Brain pericyte (primary cell): ENCODE data around the gene TMPRSS2.

Source experiments
- DNase-seq: peaks from one replicate; pipeline ENCODE4 v3.0.0-alpha.2; 2012; ENCODE audit warnings: low read depth, low spot score

TMPRSS2 gene

GRCh38 chr21:41481191-41481590 is 26.8 kb downstream of the TMPRSS2 start:
- no peak for DNase-seq

GRCh38 chr21:41480086-41480690 is 27.8 kb downstream of the TMPRSS2 start:
- DNase-seq = no peak

DNA sequence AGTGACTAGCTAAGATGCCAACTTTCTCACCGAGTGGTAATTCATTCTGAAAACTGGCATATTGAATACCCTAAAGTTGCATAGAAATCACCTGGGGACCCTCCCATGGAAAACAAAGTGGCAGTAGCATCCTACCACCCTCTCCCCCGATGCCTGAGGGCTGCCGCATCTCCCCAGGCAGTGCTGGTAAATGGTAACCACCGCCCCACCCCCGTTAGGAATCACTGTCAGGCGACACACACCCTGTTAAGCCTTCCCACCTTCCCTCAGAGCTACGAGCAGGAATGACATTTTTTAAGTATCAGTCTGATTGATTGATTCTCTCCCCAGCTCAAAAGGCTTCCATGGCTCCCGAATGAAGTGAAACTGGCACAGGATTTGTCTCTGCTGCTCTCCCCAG is 28.3 kb downstream of the TMPRSS2 start:
- no peak for DNase-seq

DNA sequence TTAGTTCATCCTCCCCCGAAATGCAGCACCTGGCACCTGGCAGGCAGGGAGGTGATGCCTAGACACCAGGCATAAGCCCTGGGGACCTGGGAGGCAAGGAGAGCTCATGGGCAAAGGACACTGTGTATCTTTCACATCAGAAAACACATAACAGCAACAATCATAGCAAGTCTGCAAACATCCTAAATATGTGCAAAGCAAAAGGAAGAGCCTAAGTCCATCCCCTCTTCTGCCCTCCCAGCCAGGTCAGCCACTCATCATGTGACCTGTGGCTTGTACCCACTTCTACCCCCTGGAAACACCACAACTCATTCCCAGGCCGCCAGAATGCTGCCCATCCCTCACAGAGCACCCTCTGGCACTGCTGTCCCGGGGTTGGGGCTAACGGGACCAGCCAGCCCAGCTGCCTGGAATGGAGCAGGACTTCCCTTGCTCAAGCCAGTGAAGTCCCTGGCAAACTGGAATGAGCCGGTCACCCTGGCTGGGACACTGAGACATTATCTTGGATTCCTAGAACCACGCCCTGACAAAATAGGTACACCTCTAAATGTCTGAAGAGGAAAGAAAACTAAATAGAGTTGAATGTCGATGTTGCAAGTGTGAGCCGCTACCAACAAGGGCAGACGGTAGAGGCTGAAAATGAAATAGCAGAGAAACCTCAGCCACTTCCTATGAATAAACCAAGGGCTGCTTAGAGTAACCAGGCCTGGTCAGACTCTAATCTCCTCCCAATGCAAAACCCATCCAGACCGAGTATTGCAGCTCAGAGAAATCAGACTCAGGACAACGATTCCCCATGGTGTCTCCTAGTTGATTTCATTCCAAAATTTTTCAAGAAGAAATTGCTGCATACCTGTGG is 29.4 kb downstream of the TMPRSS2 start:
- no peak for DNase-seq

- peak; percentile 73 for DNase-seq
These were observed 30.2 kb downstream of the TMPRSS2 start for GRCh38 chr21:41477641-41478318.

DNA sequence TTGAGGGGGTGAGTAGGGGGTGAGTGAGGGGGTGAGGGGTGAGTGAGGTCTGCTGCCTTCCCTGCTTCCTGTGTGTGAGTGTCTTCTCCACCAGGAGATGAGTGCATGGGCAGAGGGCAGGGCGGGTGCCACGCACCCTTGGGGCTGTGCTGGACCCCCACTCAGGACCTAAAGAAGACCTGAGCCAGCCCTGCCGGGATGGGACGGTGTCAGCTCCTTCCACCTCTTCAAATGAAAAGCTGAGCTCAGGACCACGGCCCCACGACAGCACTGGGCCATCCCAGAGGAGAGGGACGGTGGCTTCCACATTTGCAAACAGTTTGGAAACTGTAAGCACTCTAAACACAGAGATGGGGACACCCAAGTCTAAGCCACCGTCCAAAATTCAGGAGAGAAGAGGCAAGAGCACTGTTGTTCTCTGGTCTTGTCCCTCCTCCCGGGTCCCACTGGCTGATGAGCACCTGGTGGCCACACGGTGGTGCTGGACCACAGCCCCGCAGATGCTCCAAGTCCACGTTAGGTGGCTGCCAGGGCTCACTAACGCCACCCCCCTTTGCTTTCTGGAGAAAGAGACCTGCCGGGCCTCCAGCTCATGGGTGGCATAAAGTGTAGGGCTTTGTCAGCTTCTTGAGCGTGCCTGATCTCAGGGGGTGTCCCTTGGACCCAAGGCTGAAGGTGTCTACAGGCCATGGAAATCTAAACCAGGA is 32.1 kb downstream of the TMPRSS2 start:
- no peak for DNase-seq

DNA sequence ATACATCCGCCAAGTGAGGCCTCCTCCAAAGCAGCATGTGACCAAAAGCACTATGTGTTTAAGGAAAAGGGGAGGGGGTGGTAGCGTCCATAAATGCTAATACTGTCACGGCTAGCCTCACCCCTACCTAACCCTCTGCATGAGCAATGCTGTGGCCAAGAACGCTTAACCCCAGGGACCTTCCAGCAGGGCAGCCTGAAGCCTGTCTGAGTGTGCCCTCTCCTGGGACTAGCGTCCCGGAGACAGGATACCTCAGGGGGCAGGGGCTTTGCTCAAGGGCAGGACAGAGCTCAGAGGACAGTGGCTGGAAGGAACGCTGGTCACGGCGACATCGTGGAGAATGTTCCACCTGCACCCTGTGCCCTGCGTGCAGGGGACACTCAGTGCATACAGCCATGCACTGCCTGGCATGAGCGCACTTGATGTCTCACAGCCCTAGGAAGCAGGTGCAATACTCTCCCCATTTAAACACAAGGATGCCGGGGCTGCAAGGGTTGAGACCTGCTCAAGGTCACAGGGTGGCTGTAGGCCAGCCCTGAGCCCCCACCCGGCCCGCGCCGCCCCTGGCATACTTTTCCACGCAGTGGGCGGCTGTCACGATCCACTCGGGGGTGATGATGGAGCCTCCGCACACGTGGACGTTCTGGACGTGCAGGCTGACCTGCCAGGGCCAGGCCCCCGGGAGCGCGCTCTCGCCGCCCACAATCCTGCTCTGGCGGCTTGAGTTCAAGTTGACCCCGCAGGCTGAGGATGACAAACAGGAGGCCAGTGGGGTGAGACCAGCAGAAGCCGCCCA is 35.0 kb downstream of the TMPRSS2 start:
- no peak for DNase-seq

GRCh38 chr21:41470054-41470453 is 37.9 kb downstream of the TMPRSS2 start:
- DNase-seq = no peak

DNA sequence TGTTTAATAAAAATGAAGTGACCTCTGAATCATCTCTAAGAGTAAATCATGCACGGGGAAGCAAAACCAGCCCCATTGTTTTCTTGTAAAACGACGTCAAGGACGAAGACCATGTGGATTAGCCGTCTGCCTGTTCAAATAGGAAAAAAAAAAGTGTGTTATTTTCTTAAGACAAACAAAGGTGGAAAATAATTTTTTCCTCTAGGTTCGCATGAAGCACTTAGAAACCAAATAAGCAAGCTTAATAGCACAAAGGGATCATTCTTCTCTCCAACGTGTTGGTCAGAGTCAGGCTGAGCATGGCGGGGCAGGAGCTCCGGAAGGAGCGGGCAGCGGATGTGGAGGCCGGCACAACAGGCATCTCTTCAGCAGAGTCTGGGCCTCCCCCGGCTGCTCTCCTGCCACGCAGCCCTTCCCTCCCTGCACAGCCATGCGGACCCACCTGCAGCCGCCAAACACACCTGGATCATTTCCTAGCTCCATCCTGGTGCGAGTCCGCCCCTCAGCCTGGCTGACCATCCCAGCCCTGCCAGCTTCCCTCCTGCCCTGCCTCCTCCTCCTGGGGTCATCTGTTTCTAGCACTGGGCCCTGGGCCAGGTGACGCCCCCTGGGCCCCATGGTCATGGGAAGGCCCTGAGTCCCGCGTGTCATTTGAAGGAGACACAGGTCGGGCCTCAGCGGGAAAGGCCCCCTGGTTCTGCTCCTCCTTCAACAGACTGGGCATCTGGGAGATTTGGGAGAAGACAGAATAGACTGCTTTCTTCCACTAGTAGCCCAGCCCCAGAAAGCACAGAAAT is 41.7 kb downstream of the TMPRSS2 start:
- DNase-seq = no peak

DNA sequence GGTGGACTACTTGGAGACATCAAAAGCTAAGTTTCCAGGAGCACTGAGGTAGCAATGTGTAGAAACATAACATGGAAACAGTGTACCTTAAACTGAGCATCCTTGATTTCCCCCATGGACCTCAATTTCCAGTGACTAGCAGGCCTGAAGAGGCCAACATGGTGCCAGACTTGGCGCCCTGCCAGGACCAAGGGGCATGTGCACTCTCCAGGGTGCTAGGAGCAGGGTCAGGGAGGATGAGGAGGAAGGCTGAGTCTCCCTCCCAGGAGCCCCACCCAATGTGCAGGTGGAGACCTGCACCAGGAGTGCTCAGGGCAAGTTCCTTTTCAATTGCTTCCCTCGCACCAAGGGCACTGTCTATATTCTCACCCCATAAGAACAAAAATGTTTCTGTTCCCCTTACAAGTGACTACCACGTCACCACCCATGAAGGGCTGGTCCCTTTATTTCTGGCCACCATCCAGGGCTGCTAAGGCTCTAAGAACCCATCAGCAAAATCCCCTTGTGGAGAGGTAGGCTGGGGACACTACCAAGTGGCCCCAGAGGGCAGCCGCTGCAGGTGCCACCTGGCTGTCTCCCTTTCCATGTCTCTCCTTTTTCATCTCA is 42.7 kb downstream of the TMPRSS2 start:
- DNase-seq = no peak

DNA sequence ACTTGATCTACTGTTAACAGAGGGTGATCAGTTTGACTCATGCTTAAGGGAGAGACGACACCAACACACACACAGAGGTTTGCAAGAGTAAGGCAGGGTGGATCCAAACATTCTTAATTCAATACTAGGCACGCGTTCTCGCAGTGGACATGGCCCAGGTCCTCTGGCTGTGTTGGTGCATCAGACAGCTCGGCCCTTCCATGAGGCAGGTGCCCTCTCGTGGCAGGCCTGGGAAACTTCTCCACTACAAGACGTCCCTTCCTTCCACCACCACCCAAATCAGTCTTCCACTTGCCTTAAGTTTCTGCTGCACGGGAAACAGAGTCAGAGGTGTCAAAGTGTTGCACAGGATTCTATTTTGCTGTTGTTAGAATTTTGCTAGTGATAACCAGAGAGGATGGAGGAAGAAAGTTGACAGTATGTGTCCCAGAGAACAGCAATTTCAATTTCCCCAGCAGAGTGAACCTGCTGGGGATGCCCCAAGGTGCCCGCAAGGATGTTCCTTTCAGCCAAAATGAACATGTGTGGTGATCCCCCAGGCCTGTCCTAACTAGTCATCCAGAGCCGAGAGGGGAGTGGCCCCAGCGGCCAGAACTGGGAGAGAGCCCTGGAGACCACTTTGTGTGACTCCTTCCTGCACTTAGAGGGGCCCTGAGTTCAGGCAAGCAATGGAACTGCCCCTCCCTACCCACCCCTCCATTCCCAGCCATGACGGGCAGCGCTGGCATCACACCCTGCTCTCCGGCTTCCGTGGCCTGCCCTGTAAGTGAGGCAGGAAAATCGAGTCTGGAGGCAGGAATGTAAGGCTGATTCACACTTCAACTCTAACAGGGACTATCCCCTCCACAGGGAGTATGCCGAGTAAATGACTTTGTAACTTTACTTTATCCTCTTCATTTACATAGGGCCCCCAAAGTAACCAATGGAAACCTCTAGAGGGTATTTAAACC is 47.1 kb downstream of the TMPRSS2 start:
- DNase-seq = no peak

DNA sequence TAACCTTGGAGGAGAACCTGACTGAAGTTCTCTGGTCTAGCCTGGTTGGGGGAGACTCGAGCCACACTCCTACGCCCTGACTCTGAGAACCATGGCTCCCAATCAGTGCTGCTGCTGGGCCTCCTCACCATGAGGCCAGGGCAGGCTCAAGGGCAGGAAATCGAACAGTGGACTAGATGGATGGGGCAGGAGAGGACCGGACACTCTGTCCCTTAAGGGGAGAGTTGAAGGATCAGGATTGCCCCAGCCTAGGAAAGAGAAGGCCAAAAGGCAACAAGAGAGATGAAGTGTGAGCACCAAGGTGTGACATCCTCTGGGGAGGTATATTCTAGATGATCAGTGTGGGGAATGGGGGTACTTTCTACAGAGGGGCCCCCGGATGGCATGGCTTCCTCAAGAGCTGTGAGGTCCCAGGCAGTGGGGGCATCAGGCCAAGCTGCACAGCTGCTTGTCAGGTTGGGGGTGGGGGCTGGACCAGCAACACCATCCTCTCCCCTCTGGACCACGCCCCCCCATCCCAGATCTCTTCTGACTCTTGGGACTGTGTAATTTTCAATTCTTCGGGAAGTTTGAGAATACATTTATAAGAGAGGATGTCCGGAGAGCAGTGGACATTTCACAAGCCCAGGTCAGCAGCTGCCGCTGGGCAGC is 47.9 kb downstream of the TMPRSS2 start:
- DNase-seq = no peak

DNA sequence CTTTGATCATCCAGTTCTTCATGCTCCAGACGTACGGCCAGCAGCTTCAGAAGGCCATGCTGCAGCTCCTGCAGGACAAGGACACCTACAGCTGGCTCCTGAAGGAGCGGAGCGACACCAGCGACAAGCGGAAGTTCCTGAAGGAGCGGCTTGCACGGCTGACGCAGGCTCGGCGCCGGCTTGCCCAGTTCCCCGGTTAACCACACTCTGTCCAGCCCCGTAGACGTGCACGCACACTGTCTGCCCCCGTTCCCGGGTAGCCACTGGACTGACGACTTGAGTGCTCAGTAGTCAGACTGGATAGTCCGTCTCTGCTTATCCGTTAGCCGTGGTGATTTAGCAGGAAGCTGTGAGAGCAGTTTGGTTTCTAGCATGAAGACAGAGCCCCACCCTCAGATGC is 49.4 kb downstream of the TMPRSS2 start:
- DNase-seq = no peak

- no peak for DNase-seq
These were observed 49.8 kb downstream of the TMPRSS2 start for GRCh38 chr21:41458121-41458520.

- DNase-seq = no peak
These were observed 54.2 kb downstream of the TMPRSS2 start for GRCh38 chr21:41453761-41454160.

- DNase-seq = no peak
These were observed 54.8 kb downstream of the TMPRSS2 start for GRCh38 chr21:41453198-41453597.

DNA sequence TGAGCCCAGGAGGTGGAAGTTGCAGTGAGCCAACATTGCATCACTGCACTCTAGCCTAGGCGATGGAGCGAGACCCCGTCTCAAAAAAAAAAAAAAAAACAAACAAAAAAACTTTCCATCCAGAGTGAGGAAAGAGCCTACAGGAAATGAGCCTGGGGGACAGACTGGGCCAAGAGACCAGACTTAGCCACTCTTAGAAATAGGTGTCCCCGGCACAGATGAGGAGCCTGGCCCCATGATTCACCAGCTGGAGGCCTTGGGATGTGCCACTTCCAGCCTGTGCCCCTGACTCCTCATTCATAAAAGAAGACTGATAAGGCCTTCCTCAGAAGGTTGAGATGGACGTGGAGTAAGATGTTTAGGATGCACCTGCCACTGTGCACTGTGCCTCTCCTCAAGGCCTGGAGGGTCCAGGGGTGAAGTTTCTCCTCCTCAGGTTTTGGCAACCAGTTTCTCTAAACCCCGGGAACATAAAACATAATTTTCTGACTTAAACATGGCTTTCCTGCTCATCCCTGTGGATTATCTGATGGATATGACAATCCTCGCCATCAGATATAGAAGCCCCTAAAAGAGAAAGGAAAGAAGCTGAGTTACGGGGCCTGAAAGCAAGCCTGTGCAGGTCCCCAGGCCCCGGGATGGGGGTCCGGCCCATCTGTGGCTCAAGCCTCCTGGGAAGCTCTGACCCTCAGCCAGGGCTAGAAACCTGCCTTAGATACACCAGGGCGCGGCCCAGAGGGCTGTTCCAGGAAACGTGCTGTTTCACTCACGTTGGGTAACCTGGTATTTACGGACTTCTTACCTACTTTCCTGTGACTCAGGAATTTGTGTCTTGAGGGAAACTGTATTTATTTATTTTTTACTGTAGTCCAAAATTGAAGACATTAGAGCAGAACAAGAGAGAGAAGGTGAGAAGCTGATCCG is 55.9 kb downstream of the TMPRSS2 start:
- no peak for DNase-seq
